ENCODE results near the gene SLC2A11. TPM values are rescaled to one million over a fixed set of nuclear protein-coding genes. Genes with fewer than 3 reads are reported as not detected.

The SLC2A11 gene
- total and polyA plus RNA-seq, 9 of the 15 experiments (the other 6 are each of a cell fraction or from before 2014, with no cell fraction given) = 0.44 to 2.7 (median 2.1) TPM

DNA sequence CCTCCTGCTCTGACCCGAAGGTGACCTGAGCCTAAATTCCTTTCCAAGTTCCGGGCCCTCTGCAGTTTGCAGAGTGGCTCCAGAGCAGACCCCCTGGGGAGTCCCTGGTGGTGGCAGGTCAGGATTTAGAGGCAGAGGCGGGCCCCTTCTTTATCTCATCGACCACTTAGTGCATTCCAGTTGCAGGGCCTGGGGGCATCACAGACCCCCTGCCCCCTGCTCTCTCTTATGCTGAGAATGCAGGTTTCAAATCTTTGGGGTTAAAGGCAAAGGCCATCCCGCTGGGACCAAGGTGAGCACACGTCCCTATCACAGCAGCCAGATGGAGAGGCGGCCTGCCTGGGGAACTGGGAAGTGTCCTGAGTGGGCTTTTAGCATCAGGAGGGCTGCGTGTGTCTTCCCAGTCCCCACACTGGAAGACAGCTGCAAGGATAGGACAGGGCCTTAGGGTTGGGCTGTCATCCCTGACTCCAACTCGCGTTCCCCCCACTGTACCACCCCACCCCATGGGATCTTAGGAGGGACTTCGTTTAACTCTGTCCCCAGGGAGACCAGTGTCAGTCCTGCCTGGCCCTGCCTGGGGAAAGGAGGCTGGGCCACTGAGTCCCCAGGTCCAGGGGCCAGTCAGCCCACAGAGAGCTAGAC, 30.2 kb upstream of the SLC2A11 start (continued):
- TF ChIP-seq E2F6 (IDR thresholded peaks at IDR 0.05; ENCODE audit: borderline replicate concordance in 1 of 2, extremely low read depth in 1 of 2, insufficient read depth in 1 of 2, insufficient read length in 1 of 2, low read depth in 1 of 2, low read length in 1 of 2, poor library complexity in 1 of 2, severe bottlenecking in 1 of 2) (no peak), NCOA4 (IDR thresholded peaks at IDR 0.05; ENCODE audit: partially characterized antibody) (no peak), ZSCAN29 (IDR thresholded peaks at IDR 0.05) (no peak), KDM5B (IDR thresholded peaks at IDR 0.05; ENCODE audit: insufficient replicate concordance, low read depth, low read length) (no peak), BMI1 (IDR thresholded peaks at IDR 0.05; ENCODE audit: low read length) (no peak), ZKSCAN3 (CRISPR knock-in tag; IDR thresholded peaks at IDR 0.05) (no peak)
- TF ChIP-seq, protein P1, sequence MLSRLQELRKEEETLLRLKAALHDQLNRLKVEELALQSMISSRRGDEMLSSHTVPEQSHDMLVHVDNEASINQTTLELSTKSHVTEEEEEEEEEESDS (CRISPR knock-in tag; IDR thresholded peaks at IDR 0.05) = no peak
- TF ChIP-seq, protein P2, sequence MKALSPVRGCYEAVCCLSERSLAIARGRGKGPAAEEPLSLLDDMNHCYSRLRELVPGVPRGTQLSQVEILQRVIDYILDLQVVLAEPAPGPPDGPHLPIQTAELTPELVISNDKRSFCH (CRISPR knock-in tag; IDR thresholded peaks at IDR 0.05) = no peak
- TF ChIP-seq, protein P2 (tag; IDR thresholded peaks at IDR 0.05) = no peak
